Melanocyte of skin (primary cell): ENCODE results near the gene WAC. TPM values are rescaled to one million over a fixed set of nuclear protein-coding genes. Genes with fewer than 3 reads are reported as not detected.

Experiments used
- small RNA-seq, 2 donors: library from RNA; depleted of rRNA; stranded (forward); fragments of <200 nt; gene quantifications; one replicate each; pipeline ENCODE3, GENCODE V24; 2012
- total RNA-seq, 2 donors: library from RNA; depleted of rRNA; stranded (reverse); fragments of >200 nt; gene quantifications; 2 replicates each; pipeline ENCODE4 v1.2.3, GENCODE V29; 2012

WAC gene
- total RNA-seq, result 10 to 100 TPM; 76.1 to 78.9 TPM

DNA sequence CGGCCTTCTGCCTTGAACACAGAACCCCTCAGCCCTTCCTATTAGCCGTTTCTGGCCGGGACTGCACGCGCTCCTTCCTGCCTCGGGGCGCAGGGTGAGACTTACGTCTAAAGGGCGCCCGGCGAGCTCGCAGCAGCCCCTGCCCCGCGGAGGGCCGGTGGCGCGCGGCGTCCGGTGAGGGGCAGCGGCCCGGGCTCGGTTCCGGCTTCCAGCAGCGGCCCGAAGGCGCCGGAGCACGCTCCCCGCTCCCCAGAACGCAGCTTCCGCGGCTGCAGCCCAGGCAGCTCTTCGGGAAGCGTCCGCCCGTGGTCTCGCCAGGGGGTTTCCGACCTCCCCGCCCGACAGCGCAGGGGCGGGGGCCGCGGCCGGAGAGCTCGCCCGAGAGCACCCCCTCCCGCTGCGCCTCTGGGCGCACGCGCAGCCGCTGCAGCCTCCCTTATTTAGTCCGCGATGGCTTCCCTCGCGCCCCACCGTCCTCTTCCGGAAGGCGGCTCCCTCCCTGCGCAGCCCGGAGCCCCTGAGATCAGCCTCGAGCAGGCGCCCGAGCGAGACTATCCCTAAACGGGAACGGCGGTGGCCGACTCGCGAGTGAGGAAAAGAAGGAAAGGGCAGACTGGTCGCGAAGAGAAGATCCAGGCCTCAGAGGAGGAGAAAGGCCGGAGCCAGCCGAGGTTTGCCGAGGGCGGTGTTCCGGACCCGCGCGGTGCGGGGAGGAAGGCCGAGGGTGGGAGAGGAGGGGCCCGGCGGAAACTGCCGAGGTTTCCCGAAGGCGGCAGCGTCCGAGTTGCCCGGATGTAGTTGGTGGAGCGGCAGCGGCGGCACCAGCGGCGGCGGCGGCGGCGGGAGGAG is at the start of gene WAC:
Gene WAC (plus strand): TSS at position 782 of the 849 bp plus-strand sequence. CDS start 462 bp downstream, outside the sequence.

Small RNA genes within 50 kb of the gene (small RNA-seq; reads per million reads assigned to genes)
- gene RNU4ATAC6P (0 reads per million in 2 donors), gene RNU6-1067P (0 to 0.17 reads per million in 2 donors)

Other genes starting within 250 kb of the WAC start
- gene MPP7, start 230.1 kb upstream of the WAC start, total RNA-seq, result under 1 TPM in 1 of 2 donors, not detected in 1; 0.33 TPM
- 100 to 1,000 TPM; 210 to 226 TPM for gene BAMBI, start 144.4 kb downstream of the WAC start, total RNA-seq